HG03175 (cell line): ENCODE data around the gene SPACA4.

ENCODE experiments used
- ATAC-seq: cut with Tn5 transposase; IDR thresholded peaks from one replicate; pipeline ENCODE4 v1.9.1; 2021; ENCODE audit warnings: mild to moderate bottlenecking, moderate library complexity; ENCODE audit not compliant: unreplicated experiment

SPACA4 gene

GRCh38 chr19:48633148-48634035, 26.9 kb downstream of the SPACA4 start:
- no peak for ATAC-seq

- ATAC-seq = no peak
Observed at GRCh38 chr19:48634036-48634342, 27.4 kb downstream of the SPACA4 start.

- ATAC-seq = peak; percentile 34
Observed at GRCh38 chr19:48634424-48635262, 28.1 kb downstream of the SPACA4 start.

- ATAC-seq = no peak
Observed at GRCh38 chr19:48635263-48635965, 28.9 kb downstream of the SPACA4 start.

- ATAC-seq = no peak
Observed at GRCh38 chr19:48635966-48636858, 29.7 kb downstream of the SPACA4 start.

- ATAC-seq = no peak
Observed at GRCh38 chr19:48636859-48637448, 30.4 kb downstream of the SPACA4 start, which contains the start of gene DBP. DBP (minus strand) TSS chr19:48637379; CDS start chr19:48636994, 385 bp downstream.

GRCh38 chr19:48637449-48637947, 31.0 kb downstream of the SPACA4 start:
- peak; percentile 69 for ATAC-seq

GRCh38 chr19:48637948-48638830, 31.6 kb downstream of the SPACA4 start:
- ATAC-seq = peak; percentile 14

- no peak for ATAC-seq
Observed at GRCh38 chr19:48638831-48639381, 32.4 kb downstream of the SPACA4 start.

GRCh38 chr19:48639483-48640375, 33.2 kb downstream of the SPACA4 start:
- ATAC-seq = no peak

- ATAC-seq = no peak
Observed at GRCh38 chr19:48641850-48642249, 35.3 kb downstream of the SPACA4 start.

GRCh38 chr19:48642862-48643261, 36.3 kb downstream of the SPACA4 start:
- no peak for ATAC-seq

- no peak for ATAC-seq
Observed at GRCh38 chr19:48644355-48644754, 37.8 kb downstream of the SPACA4 start.

GRCh38 chr19:48644839-48645619, 38.5 kb downstream of the SPACA4 start:
- ATAC-seq = no peak

GRCh38 chr19:48645620-48646000, 39.1 kb downstream of the SPACA4 start:
- ATAC-seq = no peak

- ATAC-seq = peak; percentile 68
Observed at GRCh38 chr19:48646001-48646721, 39.6 kb downstream of the SPACA4 start, which contains the start of gene CA11. CA11 (minus strand) TSS chr19:48646187; CDS start chr19:48645632, 555 bp downstream.
